HCT116 (cell line): ENCODE results near the gene MSI2. TPM values are rescaled to one million over a fixed set of nuclear protein-coding genes. Genes with fewer than 3 reads are reported as not detected.

Experiments
- ATAC-seq: fragments of 200-7000 bp; cut with Tn5 transposase; 2 replicates; pipeline ENCODE4 v1.9.1; 2020; ENCODE audit warnings: mild to moderate bottlenecking, moderate library complexity
- BruUV-seq: library from RNA; stranded (reverse); fragments of 400-500 nt; replicated peaks from 2 replicates; lab custom pipeline; 2021; lab: Mats Ljungman, UMichigan
- CTCF ChIA-PET: fragments of 300-600 bp; sonication (Branson Sonifier 250); formaldehyde crosslinking; loops from one replicate; lab custom pipeline; 2021; ENCODE audit warnings: antibody characterized with exemption; lab: Charles Lee
- POLR2A ChIA-PET: fragments of 300-600, 350-600 bp; sonication (Branson Sonifier 250); formaldehyde crosslinking; loops from one replicate; lab custom pipeline; 2021; ENCODE audit warnings: antibody characterized with exemption; lab: Charles Lee
- RAD21 ChIA-PET, 2 experiments: fragments of 300-600 bp; sonication (Branson Sonifier 250); formaldehyde crosslinking; loops; one replicate each; lab custom pipeline; 2023; ENCODE audit warnings: low total read pairs in 2 of 2; ENCODE audit not compliant: uncharacterized antibody in 2 of 2, unreplicated experiment in 2 of 2, low non-redundant PET in 1 of 2; lab: Charles Lee
- DNase-seq: peaks from one replicate; pipeline ENCODE4 v3.0.0-alpha.2; 2010; ENCODE audit warnings: low read depth, low spot score
- H2AFZ ChIP-seq: fragments of 200-600 bp; shearing (Covaris generic), sonication (generic); 2 replicates; pipeline ENCODE4 v1.6.1; 2017; ENCODE audit warnings: low read depth, mixed run types, mixed read lengths, antibody characterized with exemption, low read length; ENCODE audit not compliant: poor library complexity, severe bottlenecking
- H3K27ac ChIP-seq: 2 replicates; pipeline ENCODE4 v1.5.1; 2012; ENCODE audit warnings: low read depth, low read length
- H3K27me3 ChIP-seq: fragments of 200-600 bp; sonication (generic); 2 replicates; pipeline ENCODE4 v1.6.1; 2016; ENCODE audit warnings: mixed run types, low read length, mixed read lengths; ENCODE audit not compliant: insufficient read depth
- H3K36me3 ChIP-seq, 2 experiments: fragments of 200-500 bp in 1 of 2; fragments of 200-600 bp in 1 of 2; sonication (Bioruptor generic) in 1 of 2; sonication (generic) in 1 of 2; 2 replicates each; pipeline versions ENCODE4 v1.5.1 to v1.6.1; 2014 to 2016; ENCODE audit warnings: low read length in 2 of 2, inconsistent platforms in 1 of 2, mixed read lengths in 1 of 2, mixed run types in 1 of 2; ENCODE audit not compliant: insufficient read depth in 2 of 2, control insufficient read depth in 1 of 2
- H3K4me1 ChIP-seq, 2 experiments: fragments of 200-600 bp in 1 of 2; sonication (generic) in 1 of 2; 2 replicates each; pipeline versions ENCODE4 v1.5.1 to v1.6.1; 2012 to 2017; ENCODE audit warnings: low read length in 2 of 2, inconsistent platforms in 1 of 2, mild to moderate bottlenecking in 1 of 2, mixed read lengths in 1 of 2, mixed run types in 1 of 2, moderate library complexity in 1 of 2; ENCODE audit not compliant: insufficient read depth in 2 of 2, control insufficient read depth in 1 of 2
- H3K4me2 ChIP-seq: fragments of 200-600 bp; sonication (generic); 2 replicates; pipeline ENCODE4 v1.6.1; 2017; ENCODE audit warnings: mixed run types, low read length, mixed read lengths
- H3K4me3 ChIP-seq, 2 experiments: fragments of 200-600 bp in 1 of 2; sonication (generic) in 1 of 2; replicated peaks in 1 of 2; 2 replicates each; pipeline ENCODE4 v1.5.1; 2011 to 2016; ENCODE audit warnings: low read length in 2 of 2, control low read depth in 1 of 2, low read depth in 1 of 2, mild to moderate bottlenecking in 1 of 2, mixed read lengths in 1 of 2, mixed run types in 1 of 2
- H3K79me2 ChIP-seq: fragments of 200-600 bp; sonication (generic); 2 replicates; pipeline ENCODE4 v1.6.1; 2017; ENCODE audit warnings: mild to moderate bottlenecking, mixed run types, low read length, moderate library complexity, mixed read lengths; ENCODE audit not compliant: insufficient read depth
- H3K9ac ChIP-seq: fragments of 200-600 bp; sonication (generic); 2 replicates; pipeline ENCODE4 v1.6.1; 2016; ENCODE audit warnings: low read length, mixed read lengths
- H3K9me2 ChIP-seq: fragments of 200-600 bp; sonication (generic), shearing (Covaris generic); 2 replicates; pipeline ENCODE4 v1.6.1; 2017; ENCODE audit warnings: mixed run types, mild to moderate bottlenecking, moderate library complexity; ENCODE audit not compliant: insufficient read depth
- H3K9me3 ChIP-seq, 2 experiments: fragments of 200-500 bp in 1 of 2; fragments of 200-600 bp in 1 of 2; sonication (Bioruptor generic) in 1 of 2; sonication (generic) in 1 of 2; 2 replicates each; pipeline ENCODE4 v1.6.1; 2014 to 2017; ENCODE audit warnings: low read length in 2 of 2, mixed read lengths in 2 of 2, inconsistent platforms in 1 of 2, low read depth in 1 of 2, mild to moderate bottlenecking in 1 of 2, mixed run types in 1 of 2, moderate library complexity in 1 of 2; ENCODE audit not compliant: control insufficient read depth in 1 of 2, insufficient read depth in 1 of 2
- H4K20me1 ChIP-seq: fragments of 200-600 bp; sonication (generic), shearing (Covaris generic); 2 replicates; pipeline ENCODE4 v1.6.1; 2017; ENCODE audit warnings: mixed run types, mild to moderate bottlenecking, moderate library complexity; ENCODE audit not compliant: insufficient read depth
- CBX3 ChIP-seq: IDR thresholded peaks from 2 replicates; pipeline ENCODE4 v1.6.1; 2012; ENCODE audit warnings: low read depth
- CEBPB ChIP-seq: IDR thresholded peaks from 2 replicates; pipeline ENCODE4 v1.6.1; 2012; ENCODE audit warnings: low read depth
- CTCF ChIP-seq, 3 experiments: fragments of 200-600 bp in 1 of 3; sonication (generic) in 1 of 3; IDR thresholded peaks in 2 of 3; conservative IDR thresholded peaks in 1 of 3; 2 replicates each; pipeline ENCODE4 v1.5.1; 2012 to 2017; ENCODE audit warnings: low read depth in 2 of 3, low read length in 2 of 3, antibody characterized with exemption in 1 of 3, borderline replicate concordance in 1 of 3, control low read depth in 1 of 3, mild to moderate bottlenecking in 1 of 3, mixed read lengths in 1 of 3, mixed run types in 1 of 3, moderate library complexity in 1 of 3; ENCODE audit not compliant: insufficient read depth in 1 of 3
- EGR1 ChIP-seq: IDR thresholded peaks from 2 replicates; pipeline ENCODE4 v1.6.1; 2012; ENCODE audit warnings: low read depth
- ELF1 ChIP-seq: IDR thresholded peaks from 2 replicates; pipeline ENCODE4 v1.6.1; 2012; ENCODE audit warnings: low read depth, borderline replicate concordance
- EZH2 ChIP-seq: fragments of 200-600 bp; sonication (generic); IDR thresholded peaks from 2 replicates; pipeline ENCODE4 v1.6.1; 2017; ENCODE audit warnings: antibody characterized with exemption, mixed run types
- EZH2phosphoT487 ChIP-seq: fragments of 200-600 bp; IDR thresholded peaks from 2 replicates; pipeline ENCODE4 v1.6.1; 2018; ENCODE audit warnings: antibody characterized with exemption, borderline replicate concordance
- FOSL1 ChIP-seq: IDR thresholded peaks from 2 replicates; pipeline ENCODE4 v1.6.1; 2012; ENCODE audit warnings: low read depth
- POLR2A ChIP-seq: IDR thresholded peaks from 2 replicates; pipeline ENCODE4 v1.7.0; 2011; ENCODE audit warnings: borderline replicate concordance; ENCODE audit not compliant: insufficient read depth, insufficient read length; ENCODE audit errors: extremely low read depth
- POLR2AphosphoS5 ChIP-seq: IDR thresholded peaks from 2 replicates; pipeline ENCODE4 v1.6.1; 2011; ENCODE audit warnings: mild to moderate bottlenecking, low read depth, low read length, moderate library complexity
- REST ChIP-seq: IDR thresholded peaks from 2 replicates; pipeline ENCODE4 v1.6.1; 2012; ENCODE audit warnings: low read depth
- TCF7L2 ChIP-seq: IDR thresholded peaks from 2 replicates; pipeline ENCODE4 v1.7.0; 2011; ENCODE audit warnings: borderline replicate concordance, inconsistent platforms; ENCODE audit not compliant: insufficient read depth, insufficient read length; ENCODE audit errors: extremely low read depth
- ZBTB33 ChIP-seq: IDR thresholded peaks from 2 replicates; pipeline ENCODE4 v1.6.1; 2011; ENCODE audit warnings: mild to moderate bottlenecking, low read length, moderate library complexity; ENCODE audit not compliant: insufficient replicate concordance; ENCODE audit errors: extremely low read depth
- ZFX ChIP-seq: fragments of 450-650 bp; IDR thresholded peaks from 2 replicates; pipeline ENCODE4 v1.6.1; 2017
- ZNF274 ChIP-seq: fragments of 200-500 bp; sonication (Bioruptor generic); IDR thresholded peaks from 2 replicates; pipeline ENCODE4 v1.6.1; 2014; ENCODE audit warnings: mild to moderate bottlenecking, low read depth, low read length, inconsistent platforms
- intact Hi-C: fragments of 100-400 bp; cut with micrococcal nuclease; formaldehyde crosslinking; loops from 2 replicates; pipeline ENCODE4 v1.10.0; 2022
- total RNA-seq: library from RNA; stranded (reverse); gene quantifications from one replicate; pipeline ENCODE4 v1.2.1, GENCODE V29; 2021; ENCODE audit not compliant: unreplicated experiment

MSI2 gene
- total RNA-seq, 1 experiment from 2014 or later, result 137 TPM

- TF ChIP-seq REST (no peak), EZH2 (no peak), CBX3 (no peak), ZNF274 (no peak), FOSL1 (no peak), ZFX (no peak), POLR2AphosphoS5 (no peak), ZBTB33 (no peak)
- TF ChIP-seq, all 23 proteins: peak for 0
These were observed 28.3 kb downstream of the MSI2 start (continued) for GRCh38 chr17:57284583-57284982.

- no peak overlapping the region for H2AFZ ChIP-seq
- ChIA-PET RAD21 (no interaction called here), POLR2A (interaction anchor here (1.4 kb wide), 1 partner anchor 10 kb away, joined by 3 read pairs; no protein-coding TSS in a partner anchor), CTCF (no interaction called here)
- intact Hi-C loops, result no loop called here
- H3K4me1 ChIP-seq, result no peaks in the 10 kb centered on the region
- DNase-seq, result no peak
- H3K4me3 ChIP-seq, result no peak overlapping the region
- H3K36me3 ChIP-seq, result peaks cover 0 to 3% of the 10 kb centered on the region in 2 experiments; a peak in 2 of 4 replicates
- no peak overlapping the region for H3K9ac ChIP-seq
- H4K20me1 ChIP-seq, result no peaks in the 10 kb centered on the region
- H3K79me2 ChIP-seq, result peaks cover 25% of the 10 kb centered on the region; the same call in 1 of the 2 replicates
- no peaks in the 10 kb centered on the region for H3K27me3 ChIP-seq
- no TSS peak for BruUV-seq
- H3K9me2 ChIP-seq, result no peaks in the 10 kb centered on the region
- no peaks in the 10 kb centered on the region for H3K9me3 ChIP-seq
- no peak for ATAC-seq
- no peak overlapping the region for H3K4me2 ChIP-seq
- no peak overlapping the region for H3K27ac ChIP-seq
- TF ChIP-seq TCF7L2 (no peak), ZBTB33 (no peak), EZH2phosphoT487 (no peak), CTCF (IDR thresholded peaks at IDR 0.05 in 2 of 3, conservative IDR thresholded peaks at IDR 0.05 in 1 of 3; ENCODE audit: borderline replicate concordance in 1 of 3, insufficient read depth in 1 of 3, low read depth in 2 of 3, low read length in 2 of 3) (no peak), EGR1 (no peak), CEBPB (no peak), POLR2A (no peak), ELF1 (no peak)
These were observed 28.8 kb downstream of the MSI2 start for GRCh38 chr17:57284984-57285646.
